K562 (cell line): ENCODE results near the gene ZBTB46. TPM values are rescaled to one million over a fixed set of nuclear protein-coding genes. Genes with fewer than 3 reads are reported as not detected.

ENCODE experiments used
- EP300 ChIP-seq: IDR thresholded peaks from 2 replicates; pipeline ENCODE4 v1.6.1; 2012; ENCODE audit warnings: low read length, improper control_type of control experiment
- ESRRB ChIP-seq: fragments of 250-450 bp; sonication (Bioruptor Pico); IDR thresholded peaks from 2 replicates; pipeline ENCODE4 v1.5.0; 2020; ENCODE audit warnings: mild to moderate bottlenecking, moderate library complexity, borderline replicate concordance
- GATAD2A ChIP-seq: fragments of 450-650 bp; IDR thresholded peaks from 2 replicates; pipeline ENCODE4 v1.6.1; 2017
- HMG20A ChIP-seq: fragments of 450-650 bp; formaldehyde crosslinking; conservative IDR thresholded peaks from 2 replicates; pipeline ENCODE4 v1.4.0; 2020; ENCODE audit warnings: mild to moderate bottlenecking, mixed read lengths
- NR2C2 ChIP-seq, 2 experiments: fragments of 200-800 bp in 1 of 2; sonication (Bioruptor generic) in 1 of 2; sonication (generic) in 1 of 2; formaldehyde crosslinking in 1 of 2; IDR thresholded peaks; 2 replicates each; pipeline versions ENCODE4 v1.6.1 to v1.8.0; 2016 to 2022; ENCODE audit warnings: mild to moderate bottlenecking in 1 of 2, missing compliant biosample characterization in 1 of 2, missing genetic modification characterization in 1 of 2, missing genetic modification reagents in 1 of 2
- PRMT5 ChIP-seq: sonication (generic); formaldehyde crosslinking; IDR thresholded peaks from 2 replicates; pipeline ENCODE4 v1.5.0; 2020; ENCODE audit warnings: missing genetic modification reagents
- RBM15 ChIP-seq: fragments of 200-400 bp; formaldehyde crosslinking; IDR thresholded peaks from 2 replicates; pipeline ENCODE4 v1.6.1; 2018; ENCODE audit warnings: mild to moderate bottlenecking, low read length, moderate library complexity; ENCODE audit not compliant: insufficient read depth
- RNF2 ChIP-seq: sonication (generic); IDR thresholded peaks from 2 replicates; pipeline ENCODE4 v1.6.1; 2016
- SMC3 ChIP-seq: conservative IDR thresholded peaks from 2 replicates; pipeline ENCODE4 v1.6.1; 2011; ENCODE audit warnings: low read depth, low read length, improper control_type of control experiment; ENCODE audit not compliant: insufficient read depth
- TBP ChIP-seq: optimal IDR thresholded peaks from 2 replicates; pipeline ENCODE3; 2011; ENCODE audit warnings: low read depth, low read length, improper control_type of control experiment
- XRCC3 ChIP-seq: fragments of 450-650 bp; IDR thresholded peaks from 2 replicates; pipeline ENCODE4 v1.6.1; 2017; ENCODE audit warnings: mild to moderate bottlenecking, moderate library complexity
- ZBTB1 ChIP-seq: sonication (generic); formaldehyde crosslinking; IDR thresholded peaks from 2 replicates; pipeline ENCODE4 v1.8.1; 2023; ENCODE audit warnings: missing genetic modification reagents, low read depth, mild to moderate bottlenecking, borderline replicate concordance
- ZEB2 ChIP-seq: fragments of 450-650 bp; IDR thresholded peaks from 2 replicates; pipeline ENCODE4 v1.6.1; 2016
- ZNF143 ChIP-seq: sonication (generic); formaldehyde crosslinking; IDR thresholded peaks from 2 replicates; pipeline ENCODE4 v1.9.0; 2022; ENCODE audit warnings: mild to moderate bottlenecking, missing genetic modification reagents
- ZNF431 ChIP-seq: sonication (generic); formaldehyde crosslinking; IDR thresholded peaks from 2 replicates; pipeline ENCODE4 v1.8.0; 2022; ENCODE audit warnings: mild to moderate bottlenecking, missing genetic modification reagents
- ZNF589 ChIP-seq: fragments of 200-800 bp; sonication (Bioruptor generic); IDR thresholded peaks from 2 replicates; pipeline ENCODE4 v1.6.1; 2016; ENCODE audit warnings: low read depth, missing genetic modification characterization, missing compliant biosample characterization
- ZNF644 ChIP-seq: fragments of 200-800 bp; sonication (Bioruptor generic); IDR thresholded peaks from 2 replicates; pipeline ENCODE4 v1.6.1; 2016; ENCODE audit warnings: low read depth, missing genetic modification characterization, missing compliant biosample characterization
- polyA plus RNA-seq, 8 experiments: library from polyadenylated mRNA; depleted of rRNA in 4 of 8; stranded (reverse) in 5 of 8; unstranded in 3 of 8; fragments of >200 nt; fragmentation: Nextera tagmentation in 2 of 8; fragmentation: Illumina TruSeq in 1 of 8; extraction: Ambion mirVana in 2 of 8; extraction: Trizol in 1 of 8; gene quantifications; 2 replicates each; pipeline versions ENCODE4 v1.2.1 to v1.2.3, GENCODE V29; 2011 to 2014; ENCODE audit warnings: inconsistent platforms in 1 of 8, missing spikeins in 1 of 8
- total RNA-seq, 7 experiments: library from RNA; depleted of rRNA in 6 of 7; stranded (reverse); fragments of >200 nt in 6 of 7; fragmentation: Illumina TruSeq in 2 of 7; extraction: Trizol in 2 of 7; gene quantifications; 2 replicates each; pipeline versions ENCODE4 v1.2.1 to v1.2.3, GENCODE V29; 2011 to 2021; ENCODE audit warnings: low replicate concordance in 1 of 7
- TF ChIP-seq, protein P1 (sequence below): fragments of 250-450 bp; sonication (Bioruptor Pico); IDR thresholded peaks from 2 replicates; pipeline ENCODE4 v1.4.0; 2020
- TF ChIP-seq, protein P2 (sequence below): fragments of 450-650 bp; IDR thresholded peaks from 2 replicates; pipeline ENCODE4 v1.6.1; 2017; ENCODE audit warnings: antibody characterized with exemption
- TF ChIP-seq, protein P3 (sequence below): fragments of 450-650 bp; IDR thresholded peaks from 2 replicates; pipeline ENCODE4 v1.6.1; 2018; ENCODE audit warnings: mild to moderate bottlenecking, low read depth; ENCODE audit not compliant: partially characterized antibody
- TF ChIP-seq, protein P4 (sequence below): fragments of 250-450 bp; sonication (Bioruptor Pico); IDR thresholded peaks from 2 replicates; pipeline ENCODE4 v1.5.0; 2021
- TF ChIP-seq, protein P5 (sequence below), 2 experiments: fragments of 250-450 bp in 1 of 2; fragments of 450-650 bp in 1 of 2; sonication (Bioruptor Pico) in 1 of 2; IDR thresholded peaks; 2 replicates each; pipeline versions ENCODE4 v1.6.1 to v1.8.0; 2016 to 2021; ENCODE audit warnings: mild to moderate bottlenecking in 2 of 2, moderate library complexity in 2 of 2, missing compliant biosample characterization in 1 of 2, missing genetic modification characterization in 1 of 2

The ZBTB46 gene
- total and polyA plus RNA-seq, 9 of the 15 experiments (the other 6 are each of a cell fraction or from before 2014, with no cell fraction given), result 0.29 to 4.1 (median 1.1) TPM

DNA sequence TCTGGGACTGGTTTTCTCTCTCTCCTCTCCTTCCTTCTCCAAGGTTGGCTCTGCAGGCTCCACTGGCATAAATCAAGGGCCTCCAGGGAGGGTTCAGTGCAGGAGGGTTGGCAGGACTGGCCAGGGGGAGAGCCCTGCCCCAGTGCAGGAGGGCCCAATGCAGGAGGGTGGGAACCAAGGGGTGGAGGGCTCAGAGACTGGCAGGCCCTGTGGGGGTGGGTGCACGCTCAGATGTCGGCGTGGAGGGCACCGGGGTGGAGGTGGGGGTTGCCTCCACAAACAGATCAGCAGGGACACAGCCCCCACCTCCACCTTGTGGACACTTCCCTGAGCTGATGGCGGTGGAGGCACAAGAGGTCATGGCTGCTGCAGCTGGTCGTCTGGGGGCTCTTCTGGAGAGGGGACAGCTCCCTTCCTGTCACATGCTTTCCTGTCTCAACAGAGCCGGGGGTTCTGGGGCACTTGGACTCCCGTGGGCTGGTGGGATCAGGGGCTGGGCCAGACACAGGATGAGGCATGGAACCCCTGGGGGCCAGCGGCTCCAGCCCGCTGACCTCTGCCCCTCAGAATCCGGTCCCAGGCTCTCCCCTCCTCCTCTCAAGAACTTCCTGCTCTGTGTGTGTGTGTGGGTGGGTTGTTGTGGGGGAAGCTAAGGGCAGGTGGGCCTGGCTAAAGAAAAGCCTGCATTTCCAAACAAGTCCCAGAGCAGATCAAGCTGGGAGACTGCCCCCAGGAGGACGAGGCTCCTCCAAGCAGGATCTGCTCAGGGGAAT, 27.5 kb upstream of the ZBTB46 start (continued):
- TF ChIP-seq, protein P1, sequence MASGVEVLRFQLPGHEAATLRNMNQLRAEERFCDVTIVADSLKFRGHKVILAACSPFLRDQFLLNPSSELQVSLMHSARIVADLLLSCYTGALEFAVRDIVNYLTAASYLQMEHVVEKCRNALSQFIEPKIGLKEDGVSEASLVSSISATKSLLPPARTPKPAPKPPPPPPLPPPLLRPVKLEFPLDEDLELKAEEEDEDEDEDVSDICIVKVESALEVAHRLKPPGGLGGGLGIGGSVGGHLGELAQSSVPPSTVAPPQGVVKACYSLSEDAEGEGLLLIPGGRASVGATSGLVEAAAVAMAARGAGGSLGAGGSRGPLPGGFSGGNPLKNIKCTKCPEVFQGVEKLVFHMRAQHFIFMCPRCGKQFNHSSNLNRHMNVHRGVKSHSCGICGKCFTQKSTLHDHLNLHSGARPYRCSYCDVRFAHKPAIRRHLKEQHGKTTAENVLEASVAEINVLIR (CRISPR knock-in tag), result no peak
- TF ChIP-seq ZBTB1 (CRISPR knock-in tag) (no peak), RBM15 (no peak), EP300 (no peak), PRMT5 (no peak), SMC3 (0 out of 2 replicates have a peak, but pooled peaks have one; percentile 5), XRCC3 (no peak), ZNF589 (CRISPR knock-in tag) (no peak), ESRRB (CRISPR knock-in tag) (no peak), ZNF644 (tag) (no peak), RNF2 (no peak), ZNF431 (no peak), HMG20A (CRISPR knock-in tag) (no peak), ZNF143 (CRISPR knock-in tag) (no peak), NR2C2 (CRISPR knock-in tag; IDR thresholded peaks at IDR 0.05) (no peak; the same call in 1 of the 2 replicates), NR2C2 (tag; IDR thresholded peaks at IDR 0.05) (peak; percentile 24; the same call in 1 of the 2 replicates), ZEB2 (no peak), GATAD2A (no peak), TBP (no peak)
- TF ChIP-seq, protein P2, sequence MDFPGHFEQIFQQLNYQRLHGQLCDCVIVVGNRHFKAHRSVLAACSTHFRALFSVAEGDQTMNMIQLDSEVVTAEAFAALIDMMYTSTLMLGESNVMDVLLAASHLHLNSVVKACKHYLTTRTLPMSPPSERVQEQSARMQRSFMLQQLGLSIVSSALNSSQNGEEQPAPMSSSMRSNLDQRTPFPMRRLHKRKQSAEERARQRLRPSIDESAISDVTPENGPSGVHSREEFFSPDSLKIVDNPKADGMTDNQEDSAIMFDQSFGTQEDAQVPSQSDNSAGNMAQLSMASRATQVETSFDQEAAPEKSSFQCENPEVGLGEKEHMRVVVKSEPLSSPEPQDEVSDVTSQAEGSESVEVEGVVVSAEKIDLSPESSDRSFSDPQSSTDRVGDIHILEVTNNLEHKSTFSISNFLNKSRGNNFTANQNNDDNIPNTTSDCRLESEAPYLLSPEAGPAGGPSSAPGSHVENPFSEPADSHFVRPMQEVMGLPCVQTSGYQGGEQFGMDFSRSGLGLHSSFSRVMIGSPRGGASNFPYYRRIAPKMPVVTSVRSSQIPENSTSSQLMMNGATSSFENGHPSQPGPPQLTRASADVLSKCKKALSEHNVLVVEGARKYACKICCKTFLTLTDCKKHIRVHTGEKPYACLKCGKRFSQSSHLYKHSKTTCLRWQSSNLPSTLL, result no peak
- TF ChIP-seq, protein P3, sequence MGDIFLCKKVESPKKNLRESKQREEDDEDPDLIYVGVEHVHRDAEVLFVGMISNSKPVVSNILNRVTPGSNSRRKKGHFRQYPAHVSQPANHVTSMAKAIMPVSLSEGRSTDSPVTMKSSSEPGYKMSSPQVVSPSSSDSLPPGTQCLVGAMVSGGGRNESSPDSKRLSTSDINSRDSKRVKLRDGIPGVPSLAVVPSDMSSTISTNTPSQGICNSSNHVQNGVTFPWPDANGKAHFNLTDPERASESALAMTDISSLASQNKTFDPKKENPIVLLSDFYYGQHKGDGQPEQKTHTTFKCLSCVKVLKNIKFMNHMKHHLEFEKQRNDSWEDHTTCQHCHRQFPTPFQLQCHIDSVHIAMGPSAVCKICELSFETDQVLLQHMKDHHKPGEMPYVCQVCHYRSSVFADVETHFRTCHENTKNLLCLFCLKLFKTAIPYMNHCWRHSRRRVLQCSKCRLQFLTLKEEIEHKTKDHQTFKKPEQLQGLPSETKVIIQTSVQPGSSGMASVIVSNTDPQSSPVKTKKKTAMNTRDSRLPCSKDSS, result no peak
- TF ChIP-seq, protein P4, sequence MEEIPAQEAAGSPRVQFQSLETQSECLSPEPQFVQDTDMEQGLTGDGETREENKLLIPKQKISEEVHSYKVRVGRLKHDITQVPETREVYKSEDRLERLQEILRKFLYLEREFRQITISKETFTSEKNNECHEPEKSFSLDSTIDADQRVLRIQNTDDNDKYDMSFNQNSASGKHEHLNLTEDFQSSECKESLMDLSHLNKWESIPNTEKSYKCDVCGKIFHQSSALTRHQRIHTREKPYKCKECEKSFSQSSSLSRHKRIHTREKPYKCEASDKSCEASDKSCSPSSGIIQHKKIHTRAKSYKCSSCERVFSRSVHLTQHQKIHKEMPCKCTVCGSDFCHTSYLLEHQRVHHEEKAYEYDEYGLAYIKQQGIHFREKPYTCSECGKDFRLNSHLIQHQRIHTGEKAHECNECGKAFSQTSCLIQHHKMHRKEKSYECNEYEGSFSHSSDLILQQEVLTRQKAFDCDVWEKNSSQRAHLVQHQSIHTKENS, result no peak
- TF ChIP-seq, protein P5, sequence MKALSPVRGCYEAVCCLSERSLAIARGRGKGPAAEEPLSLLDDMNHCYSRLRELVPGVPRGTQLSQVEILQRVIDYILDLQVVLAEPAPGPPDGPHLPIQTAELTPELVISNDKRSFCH (CRISPR knock-in tag; IDR thresholded peaks at IDR 0.05), result no peak
- TF ChIP-seq, protein P5 (tag; IDR thresholded peaks at IDR 0.05), result no peak
